Type B pancreatic cell (in vitro differentiated cells): ENCODE measurements around the gene ABCG1. TPM values are rescaled to one million over a fixed set of nuclear protein-coding genes. Genes with fewer than 3 reads are reported as not detected.

Experiments used
- DNase-seq: peaks from one replicate; pipeline ENCODE4 v3.0.0; 2021; ENCODE audit warnings: mixed read lengths; ENCODE audit not compliant: unreplicated experiment; ENCODE audit errors: extremely low spot score
- H3K27ac Mint-ChIP-seq: 2 replicates; pipeline ENCODE4 v1.8.0; 2021; ENCODE audit warnings: mild to moderate bottlenecking, mixed read lengths
- H3K27me3 Mint-ChIP-seq: 2 replicates; pipeline ENCODE4 v1.8.0; 2021; ENCODE audit warnings: mixed read lengths
- H3K36me3 Mint-ChIP-seq: 2 replicates; pipeline ENCODE4 v1.8.0; 2021; ENCODE audit warnings: mixed read lengths
- H3K4me1 Mint-ChIP-seq: one replicate; pipeline ENCODE4 v1.8.0; 2021; ENCODE audit warnings: mixed read lengths; ENCODE audit not compliant: unreplicated experiment
- H3K4me3 Mint-ChIP-seq: 2 replicates; pipeline ENCODE4 v1.8.0; 2021; ENCODE audit warnings: mild to moderate bottlenecking, mixed read lengths
- H3K9me3 Mint-ChIP-seq: 2 replicates; pipeline ENCODE4 v1.8.0; 2021; ENCODE audit warnings: mixed read lengths
- total RNA-seq: library from RNA; stranded (reverse); gene quantifications from 2 replicates; pipeline ENCODE4 v1.2.1, GENCODE V29; 2021; ENCODE audit warnings: low replicate concordance
- TF ChIP-seq, protein P1 (sequence below): fragments of 200-600 bp; sonication (generic); conservative IDR thresholded peaks from 2 replicates; pipeline ENCODE4 v1.5.0; 2021; ENCODE audit warnings: antibody characterized with exemption, mild to moderate bottlenecking

Gene ABCG1
- total RNA-seq, 1 donor from 2014 or later = 6.2 TPM

DNA sequence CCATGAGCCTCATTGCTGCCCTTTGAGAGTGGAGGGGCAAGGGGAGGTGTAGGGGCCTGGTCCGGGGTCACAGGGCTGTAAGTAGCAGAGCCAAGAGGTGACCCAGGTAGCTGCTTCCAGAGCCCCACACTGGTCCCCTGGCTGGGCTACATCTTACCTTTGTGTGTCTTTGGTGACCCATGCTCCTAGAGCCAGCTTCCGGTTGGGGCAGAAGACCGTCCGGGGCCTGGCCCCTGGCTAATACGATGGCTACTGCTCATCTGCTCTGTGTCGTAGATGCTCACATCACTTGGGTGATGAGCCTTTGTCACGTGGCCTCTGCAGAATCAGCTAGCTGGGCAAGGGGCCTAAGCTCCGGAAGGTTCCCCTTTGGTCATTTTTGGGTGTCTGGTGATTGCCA lies 20.6 kb downstream of the ABCG1 start:
- DNase-seq = no peak
- H3K27me3 Mint-ChIP-seq = peaks cover 12% of the 10 kb centered on the region
- TF ChIP-seq, protein P1, sequence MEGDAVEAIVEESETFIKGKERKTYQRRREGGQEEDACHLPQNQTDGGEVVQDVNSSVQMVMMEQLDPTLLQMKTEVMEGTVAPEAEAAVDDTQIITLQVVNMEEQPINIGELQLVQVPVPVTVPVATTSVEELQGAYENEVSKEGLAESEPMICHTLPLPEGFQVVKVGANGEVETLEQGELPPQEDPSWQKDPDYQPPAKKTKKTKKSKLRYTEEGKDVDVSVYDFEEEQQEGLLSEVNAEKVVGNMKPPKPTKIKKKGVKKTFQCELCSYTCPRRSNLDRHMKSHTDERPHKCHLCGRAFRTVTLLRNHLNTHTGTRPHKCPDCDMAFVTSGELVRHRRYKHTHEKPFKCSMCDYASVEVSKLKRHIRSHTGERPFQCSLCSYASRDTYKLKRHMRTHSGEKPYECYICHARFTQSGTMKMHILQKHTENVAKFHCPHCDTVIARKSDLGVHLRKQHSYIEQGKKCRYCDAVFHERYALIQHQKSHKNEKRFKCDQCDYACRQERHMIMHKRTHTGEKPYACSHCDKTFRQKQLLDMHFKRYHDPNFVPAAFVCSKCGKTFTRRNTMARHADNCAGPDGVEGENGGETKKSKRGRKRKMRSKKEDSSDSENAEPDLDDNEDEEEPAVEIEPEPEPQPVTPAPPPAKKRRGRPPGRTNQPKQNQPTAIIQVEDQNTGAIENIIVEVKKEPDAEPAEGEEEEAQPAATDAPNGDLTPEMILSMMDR = no peak
- H3K9me3 Mint-ChIP-seq = no peaks in the 10 kb centered on the region
- H3K4me1 Mint-ChIP-seq = peaks cover 11% of the 10 kb centered on the region
- H3K4me3 Mint-ChIP-seq = no peak overlapping the region
- H3K36me3 Mint-ChIP-seq = no peaks in the 10 kb centered on the region
- no peak overlapping the region for H3K27ac Mint-ChIP-seq

DNA sequence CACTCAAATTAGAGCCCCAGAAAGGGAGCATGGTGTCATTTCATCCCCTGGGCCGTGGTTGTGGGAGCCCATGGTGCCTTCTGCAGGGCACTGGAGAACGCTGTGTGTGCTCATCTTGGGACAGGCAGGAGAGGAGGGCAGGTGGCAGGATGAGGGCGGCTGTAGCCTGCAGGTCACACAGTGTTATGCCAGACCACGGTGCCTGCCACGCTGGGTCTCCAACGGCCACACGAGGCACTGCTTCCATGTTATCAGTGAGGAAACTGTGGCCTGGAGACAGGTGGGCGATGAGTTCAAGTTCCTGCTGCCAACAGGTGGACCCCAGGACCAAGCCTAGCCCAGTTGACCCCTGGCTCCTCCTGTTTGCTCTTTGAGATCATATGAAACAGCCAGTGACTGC lies 21.0 kb downstream of the ABCG1 start:
- Mint-ChIP-seq H3K9me3 (no peaks in the 10 kb centered on the region), H3K27ac (no peak overlapping the region), H3K4me3 (no peak overlapping the region), H3K4me1 (peaks cover 11% of the 10 kb centered on the region), H3K27me3 (peaks cover 12% of the 10 kb centered on the region), H3K36me3 (no peaks in the 10 kb centered on the region)
- DNase-seq = no peak
- TF ChIP-seq, protein P1 = peak; percentile 21

DNA sequence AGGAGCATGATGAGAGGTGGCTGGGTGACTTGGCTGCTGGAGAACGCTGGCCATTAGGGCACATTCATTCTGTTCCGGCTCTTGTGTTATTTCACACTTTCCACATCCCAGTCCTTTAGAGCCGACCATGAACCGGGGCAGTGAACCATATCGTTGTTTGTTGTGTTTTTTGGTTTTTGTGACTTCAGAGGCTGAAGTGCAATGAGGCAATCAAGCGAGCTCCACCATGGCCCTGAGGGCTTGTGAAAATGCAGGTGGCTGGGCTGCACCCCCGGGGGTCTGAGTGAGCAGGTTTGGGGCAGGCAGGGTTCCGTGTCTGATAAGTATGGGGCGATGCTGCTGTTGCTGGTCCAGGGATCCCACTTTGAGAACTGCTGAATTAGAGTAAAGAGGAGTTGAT lies 23.7 kb downstream of the ABCG1 start:
- TF ChIP-seq, protein P1 = no peak
- Mint-ChIP-seq H3K27me3 (peaks cover 15% of the 10 kb centered on the region), H3K4me3 (no peak overlapping the region), H3K4me1 (peaks cover 7% of the 10 kb centered on the region), H3K9me3 (no peaks in the 10 kb centered on the region), H3K27ac (no peak overlapping the region), H3K36me3 (no peaks in the 10 kb centered on the region)
- no peak for DNase-seq

DNA sequence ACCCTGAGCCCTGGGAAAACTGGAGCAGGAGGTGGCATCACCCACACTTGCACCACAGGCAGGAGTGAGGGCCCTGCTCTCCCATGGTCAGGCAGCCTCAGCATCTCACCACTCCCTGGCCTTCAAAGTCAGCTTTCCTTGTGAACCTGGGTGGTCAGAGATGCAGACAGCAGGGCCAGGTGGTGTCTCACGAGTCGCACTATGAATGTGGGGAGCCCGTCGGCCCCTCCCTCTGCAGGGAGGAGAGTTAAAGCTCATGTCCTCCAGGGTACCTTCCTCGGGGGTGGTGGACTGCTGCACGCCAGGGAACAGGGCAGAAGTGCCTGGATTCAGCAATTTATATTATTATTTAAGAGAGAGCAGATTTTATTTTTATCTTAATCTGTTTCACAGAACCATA lies 24.1 kb downstream of the ABCG1 start:
- Mint-ChIP-seq H3K27me3 (peaks cover 15% of the 10 kb centered on the region), H3K4me1 (peaks cover 11% of the 10 kb centered on the region), H3K4me3 (no peak overlapping the region), H3K36me3 (no peaks in the 10 kb centered on the region), H3K9me3 (no peaks in the 10 kb centered on the region), H3K27ac (no peak overlapping the region)
- no peak for DNase-seq
- TF ChIP-seq, protein P1 = no peak

DNA sequence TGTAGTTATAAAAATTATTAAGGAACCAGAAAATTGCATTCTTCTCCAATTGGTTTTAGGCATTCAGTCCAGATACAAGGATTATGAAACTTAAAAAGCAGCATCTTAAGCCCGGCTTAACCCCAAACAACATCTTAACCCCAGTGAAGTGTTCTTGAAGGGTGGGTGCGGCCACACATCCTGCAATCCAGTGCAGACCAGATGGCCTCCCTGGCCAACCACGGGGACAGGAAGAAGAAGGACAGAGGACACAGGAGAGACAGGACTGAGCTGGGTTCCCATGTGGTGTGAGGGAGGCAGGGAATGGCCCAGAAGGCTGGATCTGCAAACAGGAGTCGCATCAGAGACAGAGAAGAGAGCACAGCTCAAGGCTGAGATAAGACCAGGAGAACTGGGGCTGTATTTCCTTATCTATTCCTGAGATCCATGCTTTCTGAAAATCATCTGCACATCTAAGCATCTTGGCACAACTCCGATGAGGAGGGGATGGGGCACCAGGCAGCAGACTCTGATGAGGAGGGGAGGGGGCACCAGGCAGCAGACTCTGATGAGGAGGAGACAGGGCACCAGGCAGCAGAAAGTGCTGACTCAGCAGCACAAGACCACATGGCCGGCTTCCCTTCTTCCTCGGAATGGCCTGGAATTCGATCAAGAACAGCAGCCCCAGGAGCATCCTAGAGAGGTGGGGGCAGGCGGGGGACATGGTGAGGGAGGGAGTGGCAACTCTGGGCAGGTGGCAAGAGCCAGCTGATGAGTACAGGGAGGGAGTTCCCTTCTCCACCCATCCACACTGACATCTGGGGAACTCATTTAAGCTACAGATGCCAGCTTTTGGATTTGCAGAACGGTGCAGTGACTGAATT lies 26.6 kb downstream of the ABCG1 start:
- H3K4me1 Mint-ChIP-seq = peaks cover 15% of the 10 kb centered on the region
- no peak overlapping the region for H3K27ac Mint-ChIP-seq
- H3K36me3 Mint-ChIP-seq = no peaks in the 10 kb centered on the region
- DNase-seq = no peak
- H3K27me3 Mint-ChIP-seq = peaks cover 15% of the 10 kb centered on the region
- TF ChIP-seq, protein P1 = no peak
- no peaks in the 10 kb centered on the region for H3K9me3 Mint-ChIP-seq
- no peak overlapping the region for H3K4me3 Mint-ChIP-seq
